Retina (tissue), 1 donor: Measurements from ENCODE around the gene TSPEAR.
A peak's percentile ranks its signal among the peaks of the same experiment; 100 is the strongest.

ENCODE experiments used
- DNase-seq: peaks from one replicate; pipeline ENCODE4 v3.0.0-alpha.2; 2016

The TSPEAR gene

DNA sequence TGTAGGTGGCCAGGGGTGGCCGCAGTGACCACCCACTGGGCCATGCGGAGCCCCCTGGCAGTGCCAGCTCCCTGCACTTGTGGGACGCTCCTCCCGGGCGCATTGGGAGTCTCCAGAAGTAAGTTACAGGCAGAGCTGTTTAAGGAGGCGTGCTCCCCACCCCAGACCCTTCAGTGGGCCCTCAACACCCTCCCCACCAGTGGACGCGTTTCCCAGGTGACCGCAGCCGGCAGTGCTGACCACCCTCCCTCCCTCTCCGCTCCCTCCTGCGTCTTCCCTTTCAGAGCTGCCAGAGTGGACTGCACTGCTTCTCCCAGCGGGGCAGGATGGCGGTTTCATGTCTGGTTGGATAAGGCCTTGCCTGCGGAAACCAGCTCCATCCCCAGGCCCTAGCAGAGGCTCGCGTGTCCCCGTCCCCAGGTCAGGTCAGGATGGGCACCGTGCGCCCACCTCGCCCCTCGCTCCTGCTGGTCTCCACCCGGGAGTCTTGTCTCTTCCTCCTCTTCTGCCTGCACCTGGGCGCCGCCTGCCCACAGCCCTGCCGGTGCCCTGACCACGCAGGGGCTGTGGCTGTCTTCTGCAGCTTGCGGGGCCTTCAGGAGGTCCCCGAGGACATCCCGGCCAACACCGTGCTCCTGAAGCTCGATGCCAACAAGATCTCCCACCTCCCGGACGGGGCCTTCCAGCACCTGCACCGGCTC, 255.0 kb downstream of the TSPEAR start:
- DNase-seq, result peak; percentile 59

DNA sequence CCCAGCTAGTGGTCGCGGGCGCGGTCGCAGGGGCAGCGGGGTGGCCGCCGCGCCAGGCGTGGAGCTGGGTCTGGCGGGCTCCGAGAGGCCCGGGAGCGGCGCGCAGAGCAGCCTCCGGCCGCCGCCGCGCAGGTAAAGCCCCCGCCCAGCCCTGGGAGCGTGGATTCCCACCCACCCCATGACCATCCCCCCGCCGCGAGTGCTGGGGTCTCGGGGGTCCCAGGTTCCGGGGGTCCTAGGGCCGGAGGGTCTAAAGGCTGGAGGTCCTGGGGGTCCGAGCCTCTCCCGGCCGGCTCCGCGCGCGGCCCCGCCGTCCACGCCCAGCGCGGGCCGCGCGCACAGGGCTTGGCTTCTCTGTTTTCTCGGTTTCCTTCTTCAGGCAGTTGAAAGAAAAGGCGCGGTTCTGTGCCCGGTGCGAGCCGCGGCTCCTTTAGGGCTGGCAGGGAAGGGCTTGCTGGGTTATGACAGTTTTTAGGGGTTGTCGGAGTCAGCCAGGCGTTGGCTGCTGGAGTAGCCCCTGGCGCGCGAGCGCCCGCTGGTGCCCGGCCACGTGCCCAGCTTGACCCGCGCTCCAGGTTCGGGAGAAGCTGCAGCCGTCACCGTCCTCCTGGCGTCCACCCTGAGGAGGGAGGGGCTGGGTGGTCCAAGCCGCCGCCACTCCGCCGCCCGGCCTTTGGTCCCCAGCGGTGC, 255.7 kb downstream of the TSPEAR start:
- DNase-seq, result peak; percentile 78

DNA sequence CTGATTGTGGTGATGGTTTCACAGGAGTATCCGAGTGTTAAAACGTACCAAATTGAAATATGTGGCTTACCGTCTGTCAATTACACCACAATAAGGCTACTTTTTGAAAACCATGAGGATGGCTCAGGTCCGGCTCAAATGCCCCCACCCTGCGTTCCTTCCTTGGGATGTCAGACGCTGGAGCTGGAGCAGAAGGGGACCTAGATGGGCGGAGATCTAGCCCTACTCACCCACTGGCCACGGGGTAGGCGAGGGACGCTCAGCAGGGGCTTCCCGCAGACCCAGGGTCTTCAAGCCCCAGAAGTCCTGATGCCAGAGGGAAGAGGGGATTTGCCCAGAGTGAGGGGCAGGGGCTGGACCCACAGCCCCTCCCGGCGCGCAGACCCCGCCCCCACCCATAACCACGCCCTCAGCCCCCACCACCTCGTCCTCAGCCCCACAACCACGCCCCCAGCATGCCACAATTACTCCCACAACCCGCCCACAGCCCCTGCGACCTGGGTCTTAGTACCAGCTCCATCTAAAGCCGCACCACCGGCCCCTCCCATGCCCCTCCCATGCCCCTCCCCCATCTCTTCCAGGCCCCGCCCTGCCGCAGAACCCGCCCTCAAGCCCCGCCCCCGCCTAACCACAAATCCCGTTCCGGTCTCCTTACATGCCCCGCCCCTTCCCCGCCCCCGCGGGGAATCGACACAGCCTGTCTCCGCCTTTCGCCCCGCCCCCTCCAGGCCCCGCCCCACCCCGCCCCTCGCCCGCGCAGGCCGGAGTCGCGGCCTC, 256.4 kb downstream of the TSPEAR start, which contains the start of gene LRRC3:
TSS of gene LRRC3 (plus strand) at position 764 of the 777 bp plus-strand sequence. CDS start 1,135 bp downstream, outside the sequence.
- peak; percentile 47 for DNase-seq

DNA sequence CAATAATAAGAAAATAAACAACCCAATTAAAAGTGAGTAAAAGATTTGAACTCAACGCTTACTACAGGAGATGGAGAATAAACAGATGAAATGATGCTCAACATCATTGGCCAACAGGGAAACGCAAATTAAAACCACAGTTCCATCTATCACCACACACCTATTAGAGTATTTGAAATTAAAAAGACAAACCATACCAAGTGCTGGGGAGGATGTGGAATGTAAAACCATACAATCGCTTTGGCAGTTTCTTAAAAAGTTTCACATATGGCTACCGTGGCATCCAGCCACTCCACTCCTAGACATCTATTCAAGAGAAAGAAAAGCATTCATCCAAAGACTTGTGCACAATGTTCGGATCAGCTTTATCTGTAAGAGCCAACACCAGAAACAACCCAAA, 257.3 kb downstream of the TSPEAR start:
- no peak for DNase-seq

DNA sequence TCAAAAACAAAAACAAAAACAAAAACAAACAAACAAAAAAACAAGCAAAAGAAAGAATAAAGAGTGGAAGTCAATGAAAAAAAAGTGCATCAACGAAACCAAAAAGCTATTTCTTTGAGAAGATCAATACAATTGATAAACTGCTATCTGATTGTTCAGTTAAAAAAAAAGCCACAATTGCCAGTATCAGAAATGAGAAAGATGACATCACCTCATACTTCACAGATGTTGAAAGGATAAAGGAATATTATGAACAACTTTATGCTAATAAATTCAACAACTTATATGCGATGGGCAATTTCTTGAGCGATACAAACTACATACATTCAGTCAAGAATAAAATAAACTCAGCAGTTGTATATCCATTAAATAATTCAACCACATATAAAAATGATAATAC, 258.3 kb downstream of the TSPEAR start:
- DNase-seq, result no peak

DNA sequence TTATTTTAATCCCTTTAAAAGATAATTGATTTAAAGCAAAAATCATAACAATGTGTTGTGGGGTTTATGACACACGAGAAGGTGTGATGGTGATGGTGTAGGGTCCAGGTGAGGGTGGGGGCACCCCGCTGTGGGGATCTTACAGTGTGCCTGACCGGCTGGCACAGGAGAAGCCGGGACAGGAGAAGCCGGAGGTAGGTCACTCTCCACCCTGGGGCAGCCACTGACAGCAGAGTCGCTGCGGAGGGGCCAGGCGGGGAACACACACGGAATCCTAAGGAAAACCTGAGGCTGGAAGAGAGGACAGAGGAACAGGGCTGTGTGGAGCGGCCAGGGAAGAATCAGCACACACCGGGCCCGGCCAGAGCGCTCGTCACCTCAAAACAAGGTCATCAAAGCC, 260.4 kb downstream of the TSPEAR start:
- DNase-seq, result no peak

DNA sequence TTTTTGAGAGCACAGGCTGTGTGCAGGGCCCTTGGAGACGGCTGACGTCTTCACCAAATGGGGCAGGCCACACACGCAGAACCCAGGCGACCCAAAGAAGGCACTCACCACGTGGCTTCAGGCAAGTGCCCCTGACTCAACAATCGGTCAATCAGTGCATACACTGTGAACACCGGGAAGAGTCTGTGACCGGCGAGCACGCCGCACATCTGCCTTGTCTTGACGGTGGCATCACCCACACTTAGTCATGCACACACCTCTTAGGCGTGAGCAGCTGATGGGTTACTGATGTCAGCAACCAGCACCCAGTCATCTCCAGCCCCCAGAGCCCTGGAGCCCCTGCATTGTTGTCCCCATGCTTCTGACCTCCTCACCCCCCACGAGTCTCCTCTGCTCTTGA, 261.0 kb downstream of the TSPEAR start:
- DNase-seq, result no peak

DNA sequence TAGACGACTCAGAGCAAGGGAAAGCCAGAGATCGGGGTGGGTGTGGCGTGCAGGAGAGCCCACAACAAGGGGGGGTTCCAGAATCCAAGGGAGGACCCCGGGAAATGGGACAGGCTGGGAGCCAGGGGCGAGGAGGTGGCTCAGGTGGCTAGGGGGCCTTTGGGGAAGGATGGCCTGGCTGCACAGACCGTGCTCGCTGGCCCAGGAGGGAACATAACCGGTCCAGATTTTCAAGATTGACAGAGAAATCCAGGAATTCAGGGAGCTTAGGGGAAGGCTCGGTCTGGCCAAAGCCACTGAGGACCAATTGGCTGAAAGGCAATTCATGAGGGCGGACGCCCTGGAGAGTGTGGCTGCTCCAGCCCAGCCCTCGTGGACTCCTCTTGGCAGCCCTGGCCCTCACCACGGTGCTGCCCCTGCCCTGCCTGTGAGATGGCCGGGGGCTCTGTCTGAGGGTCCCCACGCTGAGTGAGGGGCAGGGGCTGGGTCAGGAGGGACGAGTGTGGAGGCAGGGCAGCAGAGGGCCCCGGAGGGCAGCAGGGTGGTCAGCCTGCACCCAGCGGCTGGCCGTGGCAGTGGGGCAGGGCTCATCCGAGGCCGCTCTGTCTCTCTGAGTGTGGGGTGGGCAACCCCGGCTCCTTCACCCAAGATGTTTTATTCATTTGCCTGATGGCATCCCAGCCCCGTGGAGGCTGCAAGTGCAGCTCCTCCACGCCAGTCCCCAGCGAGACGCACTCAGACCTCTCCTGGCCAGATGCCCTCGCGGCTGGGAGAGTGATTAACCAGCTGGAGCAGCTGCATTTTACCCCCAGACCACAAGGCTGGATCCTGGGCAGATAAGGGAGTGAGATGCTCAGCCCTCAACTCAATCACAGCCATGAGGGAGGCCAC, 261.7 kb downstream of the TSPEAR start:
- DNase-seq, result peak; percentile 39

DNA sequence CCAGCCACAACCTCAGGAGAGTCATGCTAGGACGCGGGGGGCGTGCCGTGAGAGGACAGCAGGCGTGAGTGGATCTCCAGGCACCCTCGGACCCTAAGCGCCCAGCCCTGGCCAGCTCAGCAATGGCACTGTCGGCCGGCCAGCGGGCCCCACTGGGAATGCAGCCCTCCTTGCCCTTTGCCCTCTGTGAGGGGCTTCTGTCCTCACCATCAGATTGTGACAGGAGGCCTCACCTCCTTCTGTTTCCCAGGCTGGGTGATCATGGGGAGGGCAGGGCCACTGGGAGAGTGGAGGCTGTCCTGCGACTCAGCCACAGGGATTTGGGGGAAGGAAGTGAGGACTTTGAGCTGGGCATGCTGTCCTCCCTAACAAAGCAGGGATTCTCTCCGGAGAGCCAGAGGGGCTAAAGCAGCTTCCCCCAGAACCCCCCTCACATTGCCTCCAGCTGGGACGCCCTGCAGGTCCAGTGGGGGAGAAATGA, 262.7 kb downstream of the TSPEAR start:
- no peak for DNase-seq
